Measurements from ENCODE around the gene GOLGA6L1.

GRCh38 chr15:23095796-23096195 is 40.8 kb downstream of the GOLGA6L1 start:
- no peak for TF ChIP-seq CTCF (IDR thresholded peaks at IDR 0.05)
- no peak for TF ChIP-seq EP300 (IDR thresholded peaks at IDR 0.05)
- no peak for TF ChIP-seq POLR2AphosphoS5 (IDR thresholded peaks at IDR 0.05)

Measured in upper lobe of left lung (tissue), 4 donors.